Esophagus squamous epithelium (tissue), 4 donors: ENCODE measurements around the gene CD68.

Source experiments
- POLR2A ChIP-seq, 4 donors: fragments of 450-650 bp; IDR thresholded peaks; one replicate each; pipeline ENCODE4 v1.6.1; 2017; ENCODE audit warnings: antibody characterized with exemption in 4 of 4, mild to moderate bottlenecking in 4 of 4, moderate library complexity in 3 of 4
- TF ChIP-seq, protein P1 (sequence below), 6 experiments: fragments of 450-650 bp in 4 of 6; fragments of 200-600 bp in 2 of 6; sonication (generic) in 2 of 6; IDR thresholded peaks; one replicate each; pipeline ENCODE4 v1.5.1; 2016 to 2019; ENCODE audit warnings: antibody characterized with exemption in 6 of 6, mild to moderate bottlenecking in 4 of 6, moderate library complexity in 4 of 6

DNA sequence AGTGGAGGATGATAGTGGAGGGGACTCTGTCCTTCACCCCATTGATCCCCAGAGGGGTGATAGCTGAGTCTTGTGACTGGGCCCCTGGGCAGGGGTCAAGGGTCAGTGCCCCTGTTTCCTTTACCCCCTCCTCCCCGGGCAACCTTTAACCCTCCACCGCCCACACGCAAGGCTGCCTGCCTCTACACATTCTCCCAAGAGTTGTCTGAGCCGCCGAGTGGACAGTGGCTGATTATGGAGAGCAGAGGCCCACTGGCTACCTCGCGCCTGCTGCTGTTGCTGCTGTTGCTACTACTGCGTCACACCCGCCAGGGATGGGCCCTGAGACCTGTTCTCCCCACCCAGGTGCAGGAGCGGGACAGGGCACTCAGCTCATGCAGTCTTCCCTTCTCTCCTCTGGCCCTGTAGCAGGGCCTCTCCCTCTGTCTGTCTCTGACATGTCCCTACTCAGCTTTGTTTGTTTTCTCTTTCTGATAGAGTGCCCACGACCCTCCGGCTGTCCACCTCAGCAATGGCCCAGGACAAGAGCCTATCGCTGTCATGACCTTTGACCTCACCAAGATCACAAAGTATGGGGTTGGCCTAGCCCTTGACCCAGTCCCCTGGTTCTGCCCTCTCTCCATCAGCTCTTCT is 50.6 kb downstream of the CD68 start, which contains the start of gene SHBG:
- no peak for TF ChIP-seq POLR2A (IDR thresholded peaks at IDR 0.05)
- TF ChIP-seq, protein P1, sequence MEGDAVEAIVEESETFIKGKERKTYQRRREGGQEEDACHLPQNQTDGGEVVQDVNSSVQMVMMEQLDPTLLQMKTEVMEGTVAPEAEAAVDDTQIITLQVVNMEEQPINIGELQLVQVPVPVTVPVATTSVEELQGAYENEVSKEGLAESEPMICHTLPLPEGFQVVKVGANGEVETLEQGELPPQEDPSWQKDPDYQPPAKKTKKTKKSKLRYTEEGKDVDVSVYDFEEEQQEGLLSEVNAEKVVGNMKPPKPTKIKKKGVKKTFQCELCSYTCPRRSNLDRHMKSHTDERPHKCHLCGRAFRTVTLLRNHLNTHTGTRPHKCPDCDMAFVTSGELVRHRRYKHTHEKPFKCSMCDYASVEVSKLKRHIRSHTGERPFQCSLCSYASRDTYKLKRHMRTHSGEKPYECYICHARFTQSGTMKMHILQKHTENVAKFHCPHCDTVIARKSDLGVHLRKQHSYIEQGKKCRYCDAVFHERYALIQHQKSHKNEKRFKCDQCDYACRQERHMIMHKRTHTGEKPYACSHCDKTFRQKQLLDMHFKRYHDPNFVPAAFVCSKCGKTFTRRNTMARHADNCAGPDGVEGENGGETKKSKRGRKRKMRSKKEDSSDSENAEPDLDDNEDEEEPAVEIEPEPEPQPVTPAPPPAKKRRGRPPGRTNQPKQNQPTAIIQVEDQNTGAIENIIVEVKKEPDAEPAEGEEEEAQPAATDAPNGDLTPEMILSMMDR (IDR thresholded peaks at IDR 0.05) = no peak
